ENCODE data around the gene RCCD1. TPM values are rescaled to one million over a fixed set of nuclear protein-coding genes. Genes with fewer than 3 reads are reported as not detected.
A peak's percentile ranks its signal among the peaks of the same experiment; 100 is the strongest.

RCCD1 gene
- total RNA-seq, 4 donors from 2014 or later = 1.4 to 4.8 (median 4.4) TPM

DNA sequence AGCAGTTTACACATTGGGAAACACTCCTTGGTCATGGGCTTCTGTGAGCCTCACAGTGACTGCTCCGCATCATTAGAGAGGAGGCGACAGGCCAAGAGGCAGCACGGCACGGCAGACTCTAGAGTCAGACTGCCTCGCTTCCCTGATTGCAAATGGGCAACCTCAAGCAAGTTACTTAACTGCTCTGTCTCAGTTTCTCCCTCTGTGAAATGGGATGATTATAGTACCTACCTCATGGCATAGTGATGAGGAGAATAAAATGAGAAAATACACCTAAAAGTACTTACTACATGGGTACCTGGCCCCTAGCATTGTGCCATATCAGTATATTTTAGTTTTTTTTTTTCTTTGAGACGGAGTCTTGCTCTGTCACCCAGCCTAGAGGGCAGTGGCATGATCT lies 4.0 kb upstream of the RCCD1 start:
- no peak overlapping the region for H3K4me3 ChIP-seq
- H3K27me3 ChIP-seq = no peaks in the 10 kb centered on the region
- ATAC-seq (no peak), DNase-seq (no peak)
- TF ChIP-seq POLR2A (IDR thresholded peaks at IDR 0.05) = no peak
- TF ChIP-seq, protein P1, sequence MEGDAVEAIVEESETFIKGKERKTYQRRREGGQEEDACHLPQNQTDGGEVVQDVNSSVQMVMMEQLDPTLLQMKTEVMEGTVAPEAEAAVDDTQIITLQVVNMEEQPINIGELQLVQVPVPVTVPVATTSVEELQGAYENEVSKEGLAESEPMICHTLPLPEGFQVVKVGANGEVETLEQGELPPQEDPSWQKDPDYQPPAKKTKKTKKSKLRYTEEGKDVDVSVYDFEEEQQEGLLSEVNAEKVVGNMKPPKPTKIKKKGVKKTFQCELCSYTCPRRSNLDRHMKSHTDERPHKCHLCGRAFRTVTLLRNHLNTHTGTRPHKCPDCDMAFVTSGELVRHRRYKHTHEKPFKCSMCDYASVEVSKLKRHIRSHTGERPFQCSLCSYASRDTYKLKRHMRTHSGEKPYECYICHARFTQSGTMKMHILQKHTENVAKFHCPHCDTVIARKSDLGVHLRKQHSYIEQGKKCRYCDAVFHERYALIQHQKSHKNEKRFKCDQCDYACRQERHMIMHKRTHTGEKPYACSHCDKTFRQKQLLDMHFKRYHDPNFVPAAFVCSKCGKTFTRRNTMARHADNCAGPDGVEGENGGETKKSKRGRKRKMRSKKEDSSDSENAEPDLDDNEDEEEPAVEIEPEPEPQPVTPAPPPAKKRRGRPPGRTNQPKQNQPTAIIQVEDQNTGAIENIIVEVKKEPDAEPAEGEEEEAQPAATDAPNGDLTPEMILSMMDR (IDR thresholded peaks at IDR 0.05 in 4 of 5, conservative IDR thresholded peaks at IDR 0.05 in 1 of 5) = no peak
- intact Hi-C loops (cut with DNase I; ENCODE audit: low total_unique reads) = no loop called here
- H3K27ac ChIP-seq = no peak overlapping the region
- in situ Hi-C loops (cut with MboI; ENCODE audit: low sequenced_read_pairs in 4 of 4) = loop anchor here (10.0 to 25.0 kb wide), 4 partner anchors 94 to 324 kb away; no protein-coding TSS in a partner anchor
- no peaks in the 10 kb centered on the region for H3K9me3 ChIP-seq
- peaks cover 5 to 6% of the 10 kb centered on the region in 2 donors for H3K4me1 ChIP-seq
- H3K36me3 ChIP-seq = peaks cover 0 to 78% of the 10 kb centered on the region in 2 donors

DNA sequence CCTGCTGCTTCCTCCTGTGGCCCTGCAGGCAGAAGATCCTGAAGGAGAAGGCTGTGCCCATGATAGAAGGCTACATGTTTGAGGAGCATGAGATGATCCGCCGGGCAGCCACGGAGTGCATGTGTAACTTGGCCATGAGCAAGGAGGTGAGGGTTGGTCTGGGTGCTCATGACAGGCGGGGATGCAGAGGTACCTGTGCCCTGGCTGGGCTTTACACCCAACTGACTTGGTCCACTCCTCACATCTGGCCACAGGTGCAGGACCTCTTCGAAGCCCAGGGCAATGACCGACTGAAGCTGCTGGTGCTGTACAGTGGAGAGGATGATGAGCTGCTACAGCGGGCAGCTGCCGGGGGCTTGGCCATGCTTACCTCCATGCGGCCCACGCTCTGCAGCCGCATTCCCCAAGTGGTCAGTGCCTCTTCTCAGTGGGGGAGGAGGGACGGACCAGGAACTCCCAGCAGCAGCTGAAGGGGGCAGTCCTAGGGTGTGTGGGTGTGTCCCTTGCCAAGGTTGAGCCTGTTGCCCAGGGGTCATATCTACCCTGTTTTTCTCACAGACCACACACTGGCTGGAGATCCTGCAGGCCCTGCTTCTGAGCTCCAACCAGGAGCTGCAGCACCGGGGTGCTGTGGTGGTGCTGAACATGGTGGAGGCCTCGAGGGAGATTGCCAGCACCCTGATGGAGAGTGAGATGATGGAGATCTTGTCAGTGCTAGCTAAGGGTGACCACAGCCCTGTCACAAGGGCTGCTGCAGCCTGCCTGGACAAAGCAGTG lies 1.6 kb upstream of the RCCD1 start:
- ATAC-seq (no peak), DNase-seq (no peak)
- H3K27me3 ChIP-seq = no peaks in the 10 kb centered on the region
- peaks cover 23% of the 10 kb centered on the region in 2 donors for H3K4me1 ChIP-seq
- TF ChIP-seq, protein P1 (IDR thresholded peaks at IDR 0.05 in 4 of 5, conservative IDR thresholded peaks at IDR 0.05 in 1 of 5) = no peak
- no peak for TF ChIP-seq POLR2A (IDR thresholded peaks at IDR 0.05)
- no peaks in the 10 kb centered on the region for H3K9me3 ChIP-seq
- no peak overlapping the region for H3K4me3 ChIP-seq
- intact Hi-C loops (cut with DNase I; ENCODE audit: low total_unique reads) = no loop called here
- H3K36me3 ChIP-seq = peaks cover 0 to 58% of the 10 kb centered on the region in 2 donors
- H3K27ac ChIP-seq = no peak overlapping the region
- in situ Hi-C loops (cut with MboI; ENCODE audit: low sequenced_read_pairs in 4 of 4) = loop anchor here (10.0 to 25.0 kb wide), 4 partner anchors 92 to 322 kb away; no protein-coding TSS in a partner anchor

DNA sequence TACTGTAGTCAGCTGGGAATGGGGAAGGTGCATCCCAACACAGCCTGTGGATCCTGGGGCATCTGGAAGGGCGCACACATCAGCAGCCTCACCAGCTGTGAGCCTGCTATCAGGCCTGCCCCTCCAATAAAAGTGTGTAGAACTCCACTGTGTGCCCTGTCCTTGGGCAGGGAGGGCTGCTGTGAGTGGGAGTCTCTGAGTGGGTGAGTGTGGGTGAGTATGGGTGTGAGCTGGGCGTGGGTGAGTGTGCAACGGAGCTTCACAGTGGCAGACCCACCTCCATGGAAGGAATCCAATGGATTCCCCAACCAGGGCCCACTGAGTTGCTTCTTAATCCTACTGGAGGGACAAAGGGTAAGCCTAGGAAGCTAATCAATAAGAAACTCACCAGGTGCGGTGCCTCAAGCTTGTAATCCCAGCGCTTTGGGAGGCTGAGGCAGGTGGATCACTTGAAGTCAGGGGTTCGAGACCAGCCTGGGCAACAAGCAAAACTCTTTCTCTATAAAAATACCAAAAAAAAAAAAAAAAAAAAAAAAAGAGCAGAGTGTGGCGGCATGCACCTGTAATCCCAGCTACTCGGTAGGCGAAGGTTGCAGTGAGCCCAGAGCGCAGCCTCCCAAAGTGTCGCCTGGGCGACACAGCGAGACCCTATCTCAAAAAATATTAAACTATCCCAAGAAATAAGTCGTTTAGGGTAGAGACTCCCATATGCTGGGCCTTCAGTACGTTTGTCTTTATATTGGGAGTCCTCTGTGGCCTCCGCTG lies 555 bp upstream of the RCCD1 start:
- intact Hi-C loops (cut with DNase I; ENCODE audit: low total_unique reads) (loop anchor here (1.0 to 2.0 kb wide), 2 partner anchors 40 to 69 kb away; partner anchors contain the start of genes PRC1 and VPS33B), in situ Hi-C loops (cut with MboI; ENCODE audit: low sequenced_read_pairs in 4 of 4) (loop anchor here (10.0 to 25.0 kb wide), 4 partner anchors 91 to 321 kb away; no protein-coding TSS in a partner anchor)
- Histone ChIP-seq H3K36me3 (peaks cover 0 to 48% of the 10 kb centered on the region in 2 donors), H3K27ac (peak overlapping the region; percentile 94 to 97 (median 94)), H3K4me1 (peaks cover 23 to 25% of the 10 kb centered on the region in 2 donors), H3K9me3 (no peaks in the 10 kb centered on the region), H3K27me3 (no peaks in the 10 kb centered on the region), H3K4me3 (peak overlapping the region; percentile 72 to 88 (median 83))
- no peak for ATAC-seq
- DNase-seq = no peak
- TF ChIP-seq POLR2A (IDR thresholded peaks at IDR 0.05) = no peak
- TF ChIP-seq, protein P1 (IDR thresholded peaks at IDR 0.05 in 4 of 5, conservative IDR thresholded peaks at IDR 0.05 in 1 of 5) = no peak

DNA sequence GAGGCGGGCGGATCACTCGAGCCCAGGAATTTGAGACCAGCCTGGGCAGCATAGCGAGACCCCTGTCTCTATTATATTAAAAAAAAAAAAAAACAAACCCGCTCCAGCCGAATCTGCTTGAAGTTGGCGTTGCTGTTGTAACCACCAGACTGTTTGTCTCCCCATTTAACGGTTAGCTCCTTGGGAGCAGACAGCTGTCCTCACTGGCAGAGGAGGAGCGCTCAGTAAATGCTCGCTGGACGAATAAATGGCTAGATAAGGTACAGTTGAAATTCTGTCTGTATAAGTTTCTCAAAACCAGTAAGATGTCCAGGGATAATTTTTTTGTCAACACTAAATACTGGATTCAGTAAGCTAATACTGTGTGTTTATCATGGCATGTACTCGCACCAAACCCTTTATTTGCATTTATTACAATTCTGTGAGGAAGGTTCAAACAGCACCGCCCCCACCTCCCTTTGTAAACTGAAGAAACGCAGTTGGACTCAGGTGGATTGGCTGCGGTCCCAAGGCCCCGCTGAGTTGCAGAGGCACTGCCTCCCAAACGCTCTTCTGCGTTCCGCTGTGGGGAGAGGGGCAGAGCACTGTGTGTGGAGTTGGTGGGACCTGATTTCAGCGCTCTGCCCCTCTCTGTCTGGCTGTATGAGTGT lies 1.1 kb downstream of the RCCD1 start:
- Histone ChIP-seq H3K4me1 (peaks cover 30 to 37% of the 10 kb centered on the region in 2 donors), H3K36me3 (peaks cover 0 to 32% of the 10 kb centered on the region in 2 donors), H3K27ac (peak overlapping the region; percentile 94 to 97 (median 94)), H3K4me3 (peak overlapping the region; percentile 72 to 88 (median 83)), H3K9me3 (no peaks in the 10 kb centered on the region), H3K27me3 (no peaks in the 10 kb centered on the region)
- in situ Hi-C loops (cut with MboI; ENCODE audit: low sequenced_read_pairs in 4 of 4) = loop anchor here (10.0 to 25.0 kb wide), 4 partner anchors 89 to 319 kb away; no protein-coding TSS in a partner anchor
- intact Hi-C loops (cut with DNase I; ENCODE audit: low total_unique reads) = loop anchor here (1.0 to 2.0 kb wide), 4 partner anchors 67 to 315 kb away; partner anchors contain the start of gene VPS33B
- no peak for DNase-seq
- ATAC-seq = no peak
- TF ChIP-seq, protein P1 (IDR thresholded peaks at IDR 0.05 in 4 of 5, conservative IDR thresholded peaks at IDR 0.05 in 1 of 5) = no peak
- no peak for TF ChIP-seq POLR2A (IDR thresholded peaks at IDR 0.05)
